HG02610 (cell line): Measurements from ENCODE around the gene SEMA3A.

Experiments used
- ATAC-seq: cut with Tn5 transposase; IDR thresholded peaks from one replicate; pipeline ENCODE4 v1.9.1; 2021; ENCODE audit warnings: mild to moderate bottlenecking, moderate library complexity; ENCODE audit not compliant: unreplicated experiment

The SEMA3A gene

GRCh38 chr7:83937930-83938329, 256.7 kb downstream of the SEMA3A start:
- ATAC-seq: no peak

GRCh38 chr7:83936056-83936708, 258.4 kb downstream of the SEMA3A start:
- ATAC-seq: peak; percentile 84

GRCh38 chr7:83934118-83934734, 260.4 kb downstream of the SEMA3A start:
- ATAC-seq: no peak

- ATAC-seq: no peak
Observed at GRCh38 chr7:83931968-83932367, 262.6 kb downstream of the SEMA3A start.

- no peak for ATAC-seq
Observed at GRCh38 chr7:83930262-83930661, 264.3 kb downstream of the SEMA3A start.

- no peak for ATAC-seq
Observed at GRCh38 chr7:83925860-83926259, 268.7 kb downstream of the SEMA3A start.

GRCh38 chr7:83921941-83922607, 272.5 kb downstream of the SEMA3A start:
- ATAC-seq: no peak

- no peak for ATAC-seq
Observed at GRCh38 chr7:83921271-83921940, 273.2 kb downstream of the SEMA3A start.

- no peak for ATAC-seq
Observed at GRCh38 chr7:83918142-83918541, 276.4 kb downstream of the SEMA3A start.

GRCh38 chr7:83913174-83913573, 281.4 kb downstream of the SEMA3A start:
- no peak for ATAC-seq

GRCh38 chr7:83908526-83908925, 286.1 kb downstream of the SEMA3A start:
- no peak for ATAC-seq
